ENCODE measurements around the gene C1orf21. TPM values are rescaled to one million over a fixed set of nuclear protein-coding genes. Genes with fewer than 3 reads are reported as not detected.

The C1orf21 gene
- polyA plus RNA-seq, 1 of the 3 experiments (the other 2 are of a cell fraction), result 4.8 TPM

- TF ChIP-seq, protein P1, sequence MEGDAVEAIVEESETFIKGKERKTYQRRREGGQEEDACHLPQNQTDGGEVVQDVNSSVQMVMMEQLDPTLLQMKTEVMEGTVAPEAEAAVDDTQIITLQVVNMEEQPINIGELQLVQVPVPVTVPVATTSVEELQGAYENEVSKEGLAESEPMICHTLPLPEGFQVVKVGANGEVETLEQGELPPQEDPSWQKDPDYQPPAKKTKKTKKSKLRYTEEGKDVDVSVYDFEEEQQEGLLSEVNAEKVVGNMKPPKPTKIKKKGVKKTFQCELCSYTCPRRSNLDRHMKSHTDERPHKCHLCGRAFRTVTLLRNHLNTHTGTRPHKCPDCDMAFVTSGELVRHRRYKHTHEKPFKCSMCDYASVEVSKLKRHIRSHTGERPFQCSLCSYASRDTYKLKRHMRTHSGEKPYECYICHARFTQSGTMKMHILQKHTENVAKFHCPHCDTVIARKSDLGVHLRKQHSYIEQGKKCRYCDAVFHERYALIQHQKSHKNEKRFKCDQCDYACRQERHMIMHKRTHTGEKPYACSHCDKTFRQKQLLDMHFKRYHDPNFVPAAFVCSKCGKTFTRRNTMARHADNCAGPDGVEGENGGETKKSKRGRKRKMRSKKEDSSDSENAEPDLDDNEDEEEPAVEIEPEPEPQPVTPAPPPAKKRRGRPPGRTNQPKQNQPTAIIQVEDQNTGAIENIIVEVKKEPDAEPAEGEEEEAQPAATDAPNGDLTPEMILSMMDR (IDR thresholded peaks at IDR 0.05), result no peak
- TF ChIP-seq, protein P2, sequence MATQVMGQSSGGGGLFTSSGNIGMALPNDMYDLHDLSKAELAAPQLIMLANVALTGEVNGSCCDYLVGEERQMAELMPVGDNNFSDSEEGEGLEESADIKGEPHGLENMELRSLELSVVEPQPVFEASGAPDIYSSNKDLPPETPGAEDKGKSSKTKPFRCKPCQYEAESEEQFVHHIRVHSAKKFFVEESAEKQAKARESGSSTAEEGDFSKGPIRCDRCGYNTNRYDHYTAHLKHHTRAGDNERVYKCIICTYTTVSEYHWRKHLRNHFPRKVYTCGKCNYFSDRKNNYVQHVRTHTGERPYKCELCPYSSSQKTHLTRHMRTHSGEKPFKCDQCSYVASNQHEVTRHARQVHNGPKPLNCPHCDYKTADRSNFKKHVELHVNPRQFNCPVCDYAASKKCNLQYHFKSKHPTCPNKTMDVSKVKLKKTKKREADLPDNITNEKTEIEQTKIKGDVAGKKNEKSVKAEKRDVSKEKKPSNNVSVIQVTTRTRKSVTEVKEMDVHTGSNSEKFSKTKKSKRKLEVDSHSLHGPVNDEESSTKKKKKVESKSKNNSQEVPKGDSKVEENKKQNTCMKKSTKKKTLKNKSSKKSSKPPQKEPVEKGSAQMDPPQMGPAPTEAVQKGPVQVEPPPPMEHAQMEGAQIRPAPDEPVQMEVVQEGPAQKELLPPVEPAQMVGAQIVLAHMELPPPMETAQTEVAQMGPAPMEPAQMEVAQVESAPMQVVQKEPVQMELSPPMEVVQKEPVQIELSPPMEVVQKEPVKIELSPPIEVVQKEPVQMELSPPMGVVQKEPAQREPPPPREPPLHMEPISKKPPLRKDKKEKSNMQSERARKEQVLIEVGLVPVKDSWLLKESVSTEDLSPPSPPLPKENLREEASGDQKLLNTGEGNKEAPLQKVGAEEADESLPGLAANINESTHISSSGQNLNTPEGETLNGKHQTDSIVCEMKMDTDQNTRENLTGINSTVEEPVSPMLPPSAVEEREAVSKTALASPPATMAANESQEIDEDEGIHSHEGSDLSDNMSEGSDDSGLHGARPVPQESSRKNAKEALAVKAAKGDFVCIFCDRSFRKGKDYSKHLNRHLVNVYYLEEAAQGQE (IDR thresholded peaks at IDR 0.05; ENCODE audit: low read depth, low read length), result no peak
- TF ChIP-seq, protein P3, sequence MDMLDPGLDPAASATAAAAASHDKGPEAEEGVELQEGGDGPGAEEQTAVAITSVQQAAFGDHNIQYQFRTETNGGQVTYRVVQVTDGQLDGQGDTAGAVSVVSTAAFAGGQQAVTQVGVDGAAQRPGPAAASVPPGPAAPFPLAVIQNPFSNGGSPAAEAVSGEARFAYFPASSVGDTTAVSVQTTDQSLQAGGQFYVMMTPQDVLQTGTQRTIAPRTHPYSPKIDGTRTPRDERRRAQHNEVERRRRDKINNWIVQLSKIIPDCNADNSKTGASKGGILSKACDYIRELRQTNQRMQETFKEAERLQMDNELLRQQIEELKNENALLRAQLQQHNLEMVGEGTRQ (IDR thresholded peaks at IDR 0.05; ENCODE audit: borderline replicate concordance, low read depth, low read length), result no peak
- TF ChIP-seq EZH2phosphoT487 (IDR thresholded peaks at IDR 0.05; ENCODE audit: borderline replicate concordance, low read depth) (no peak), FOXM1 (IDR thresholded peaks at IDR 0.05; ENCODE audit: low read depth) (no peak), MEF2A (IDR thresholded peaks at IDR 0.05; ENCODE audit: borderline replicate concordance, low read depth) (no peak)
Measured at GRCh38 chr1:184606786-184607185, 220.0 kb downstream of the C1orf21 start (continued).

DNA sequence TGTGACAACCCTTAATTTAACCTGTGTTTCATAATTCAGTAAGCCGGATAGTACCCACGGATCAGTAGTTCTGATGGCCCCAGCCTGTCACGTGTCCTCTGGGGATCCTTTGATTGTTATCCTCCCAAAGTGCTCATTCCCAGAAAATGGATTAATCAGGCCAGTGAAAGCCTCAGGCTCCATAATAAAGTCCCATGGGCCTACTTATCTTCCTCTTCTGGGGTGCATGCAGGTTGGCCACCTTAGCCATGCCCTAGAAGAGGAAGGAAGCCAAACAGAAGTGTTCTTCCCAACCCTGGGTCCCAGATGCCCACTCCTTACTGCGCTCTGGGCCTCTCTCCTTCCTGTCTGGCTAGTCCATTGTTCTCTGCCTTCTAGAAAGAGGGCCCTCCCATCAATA lies 221.8 kb downstream of the C1orf21 start:
- no peaks in the 10 kb centered on the region for H4K20me1 ChIP-seq (ENCODE audit: insufficient read depth)
- H3K4me1 ChIP-seq (ENCODE audit: control insufficient read depth in 1 of 2, insufficient read depth in 2 of 2, low read depth in 1 of 2, low read length in 1 of 2), result peaks cover 0 to 14% of the 10 kb centered on the region in 2 experiments; a peak in 3 of 4 replicates
- H3K4me3 ChIP-seq (ENCODE audit: low read depth in 2 of 2, low read length in 1 of 2), result no peak overlapping the region
- WGBS (ENCODE audit: low lambda C conversion rate), result 80% methylated on average over 4 of the region's 4 CpGs
- no peak overlapping the region for H3K9ac ChIP-seq
- ChIA-PET CTCF (no interaction called here), POLR2A (no interaction called here)
- TF ChIP-seq CHD2 (IDR thresholded peaks at IDR 0.05; ENCODE audit: low read length, partially characterized antibody) (no peak), YY1 (IDR thresholded peaks at IDR 0.05; ENCODE audit: low read depth) (no peak), SMC3 (IDR thresholded peaks at IDR 0.05; ENCODE audit: low read depth, low read length) (no peak), RFX5 (IDR thresholded peaks at IDR 0.05; ENCODE audit: low read length) (no peak)
- no peaks in the 10 kb centered on the region for H3K36me3 ChIP-seq (replicated peaks in 1 of 2; ENCODE audit: control insufficient read depth in 1 of 2, insufficient read depth in 2 of 2, low read length in 1 of 2)
- H3K9me3 ChIP-seq, result no peaks in the 10 kb centered on the region
- no peak for DNase-seq
- no peaks in the 10 kb centered on the region for H3K79me2 ChIP-seq (ENCODE audit: insufficient read depth)
- H3F3A ChIP-seq (replicated peaks; ENCODE audit: insufficient read depth), result no peaks in the 10 kb centered on the region
- H2AFZ ChIP-seq (ENCODE audit: low read depth), result no peak overlapping the region
- no peaks in the 10 kb centered on the region for H3K9me2 ChIP-seq
- H3K27me3 ChIP-seq (ENCODE audit: insufficient read depth), result no peaks in the 10 kb centered on the region
- no peak overlapping the region for H3K4me2 ChIP-seq
- H3K27ac ChIP-seq (ENCODE audit: low read depth in 2 of 2, low read length in 1 of 2), result no peak overlapping the region

Measured in SK-N-SH (cell line).